ENCODE results near the gene SHKBP1.
"Not testable (repeated sequence)": the region's sequence is repeated elsewhere in the genome, so short reads cannot be mapped to it uniquely, and the experiment has no call there.

Gene SHKBP1

DNA sequence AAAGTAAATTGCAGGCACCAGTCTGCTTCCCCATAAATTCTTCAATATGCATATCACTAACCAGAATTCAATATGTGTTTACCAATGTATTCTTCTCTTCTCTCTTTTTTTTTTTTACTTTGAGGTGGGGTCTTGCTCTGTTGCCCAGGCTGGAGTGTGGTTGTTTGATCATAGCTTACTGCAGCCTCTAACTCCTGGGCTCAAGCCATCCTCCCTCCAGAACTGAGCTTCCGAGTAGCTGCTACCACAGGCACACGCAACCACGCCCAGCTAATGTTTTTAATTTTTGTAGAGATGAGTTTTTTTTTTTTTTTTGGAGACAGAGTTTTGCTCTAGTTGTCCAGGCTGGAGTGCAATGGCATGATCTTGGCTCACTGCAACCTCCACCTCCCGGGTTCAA, 41.3 kb downstream of the SHKBP1 start:
- no peak for DNase-seq (ENCODE audit: low read depth)

DNA sequence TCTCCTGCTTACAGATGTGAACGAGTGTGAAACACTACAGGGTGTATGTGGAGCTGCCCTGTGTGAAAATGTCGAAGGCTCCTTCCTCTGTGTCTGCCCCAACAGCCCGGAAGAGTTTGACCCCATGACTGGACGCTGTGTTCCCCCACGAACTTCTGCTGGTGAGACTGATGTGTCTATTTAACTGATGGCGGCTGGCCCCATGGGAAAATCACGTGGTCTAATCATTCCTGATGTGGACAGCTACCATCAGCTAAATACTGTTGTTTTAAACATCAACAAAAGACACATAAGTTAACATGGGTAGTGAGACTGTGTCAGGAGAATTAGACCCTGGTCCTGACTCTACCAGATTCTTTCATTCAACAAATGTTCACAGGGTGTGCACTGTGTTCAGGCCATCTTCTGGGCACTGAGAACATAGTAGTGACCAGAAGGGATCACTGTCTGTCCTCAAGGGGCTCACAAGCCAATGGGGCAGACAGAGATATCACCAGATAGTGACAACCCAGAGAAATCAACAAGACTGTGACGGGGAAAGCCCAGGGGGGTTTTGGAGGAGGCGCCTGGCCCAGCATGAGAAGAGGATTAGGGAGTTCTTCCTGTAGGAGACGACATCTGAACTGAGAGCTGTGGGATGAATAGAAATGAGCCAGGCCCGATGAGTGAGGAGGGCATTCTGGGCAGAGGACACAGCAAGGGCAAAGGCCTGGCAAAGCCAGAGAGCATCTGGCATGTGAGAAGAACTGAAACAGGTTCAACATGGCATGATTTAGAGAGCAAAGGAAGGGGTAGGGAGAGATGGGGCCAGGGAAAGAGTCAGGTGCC, 42.9 kb downstream of the SHKBP1 start:
- no peak for DNase-seq (ENCODE audit: low read depth)

DNA sequence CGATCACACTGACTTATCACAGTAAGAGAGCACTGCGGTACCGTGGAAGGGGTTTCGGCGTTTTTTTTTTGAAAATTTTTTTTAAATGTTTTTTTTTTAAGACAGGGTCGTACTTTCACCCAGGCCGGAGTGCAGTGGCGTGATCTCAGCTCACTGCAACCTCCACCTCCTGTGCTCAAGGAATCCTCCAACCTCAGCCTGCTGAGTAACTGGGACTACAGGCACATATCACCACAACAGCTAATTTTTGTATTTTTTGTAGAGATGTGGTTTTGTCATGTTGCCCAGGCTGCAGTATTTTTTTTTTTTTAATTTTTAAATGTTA, 43.5 kb downstream of the SHKBP1 start:
- no peak for DNase-seq (ENCODE audit: low read depth)

DNA sequence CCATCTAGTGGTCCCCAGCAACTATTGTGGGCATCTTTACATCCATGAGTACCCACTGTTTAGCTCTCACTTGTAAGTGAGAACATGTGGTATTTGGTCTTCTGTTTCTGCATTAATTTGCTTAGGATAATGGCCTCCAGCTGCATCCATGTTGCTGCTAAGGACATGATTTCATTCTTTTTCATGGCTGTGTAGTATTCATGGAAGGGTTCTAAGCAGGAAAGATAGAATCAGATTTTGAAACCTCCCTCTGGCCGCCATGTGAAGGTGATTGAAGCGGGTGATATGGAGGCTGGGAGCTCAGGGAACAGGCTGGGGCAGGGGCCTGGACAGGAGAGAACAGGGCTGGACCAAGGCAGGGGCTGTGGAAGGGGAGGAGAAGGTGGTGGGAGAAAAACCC, 44.6 kb downstream of the SHKBP1 start:
- DNase-seq (ENCODE audit: low read depth) = no peak

DNA sequence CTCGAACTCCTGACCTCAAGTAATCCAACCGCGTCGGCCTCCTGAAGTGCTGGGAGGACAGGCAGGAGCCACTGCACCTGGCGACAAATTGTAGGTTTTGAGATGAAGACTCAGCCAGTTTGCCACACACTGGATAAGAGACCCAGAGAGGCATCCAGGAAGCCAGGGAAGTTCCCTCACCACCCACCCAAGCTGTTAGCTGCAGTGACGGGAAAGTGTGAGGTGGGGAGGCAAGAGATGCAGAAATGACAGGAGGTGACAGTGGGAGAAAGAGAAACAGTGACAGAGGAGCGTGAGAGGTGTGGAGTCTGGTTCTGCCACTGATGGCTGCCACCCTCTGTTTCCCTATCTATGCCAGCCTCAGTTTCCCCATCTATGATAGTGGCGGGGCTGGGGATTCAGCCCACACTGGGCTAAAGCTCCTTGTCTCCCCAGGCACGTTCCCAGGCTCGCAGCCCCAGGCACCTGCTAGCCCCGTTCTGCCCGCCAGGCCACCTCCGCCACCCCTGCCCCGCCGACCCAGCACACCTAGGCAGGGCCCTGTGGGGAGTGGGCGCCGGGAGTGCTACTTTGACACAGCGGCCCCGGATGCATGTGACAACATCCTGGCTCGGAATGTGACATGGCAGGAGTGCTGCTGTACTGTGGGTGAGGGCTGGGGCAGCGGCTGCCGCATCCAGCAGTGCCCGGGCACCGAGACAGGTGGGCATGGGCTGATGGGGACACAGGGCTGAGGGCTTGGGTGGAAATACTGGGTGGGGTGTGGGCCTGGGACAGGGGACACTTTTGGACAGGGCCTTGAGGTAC, 45.5 kb downstream of the SHKBP1 start:
- no peak for DNase-seq (ENCODE audit: low read depth)

DNA sequence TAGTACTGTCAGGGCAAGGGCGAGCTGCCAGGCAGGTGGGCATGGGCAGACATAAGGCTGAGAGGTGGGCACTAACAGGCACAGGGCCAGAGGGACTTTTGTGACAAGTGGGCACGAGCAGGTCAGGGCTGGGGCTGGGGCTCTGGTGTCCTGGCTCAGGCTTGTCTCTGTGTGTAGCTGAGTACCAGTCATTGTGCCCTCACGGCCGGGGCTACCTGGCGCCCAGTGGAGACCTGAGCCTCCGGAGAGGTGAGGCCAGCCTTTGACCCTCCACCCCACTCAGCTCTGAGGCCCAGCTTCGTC, 46.1 kb downstream of the SHKBP1 start:
- no peak for DNase-seq (ENCODE audit: low read depth)

DNA sequence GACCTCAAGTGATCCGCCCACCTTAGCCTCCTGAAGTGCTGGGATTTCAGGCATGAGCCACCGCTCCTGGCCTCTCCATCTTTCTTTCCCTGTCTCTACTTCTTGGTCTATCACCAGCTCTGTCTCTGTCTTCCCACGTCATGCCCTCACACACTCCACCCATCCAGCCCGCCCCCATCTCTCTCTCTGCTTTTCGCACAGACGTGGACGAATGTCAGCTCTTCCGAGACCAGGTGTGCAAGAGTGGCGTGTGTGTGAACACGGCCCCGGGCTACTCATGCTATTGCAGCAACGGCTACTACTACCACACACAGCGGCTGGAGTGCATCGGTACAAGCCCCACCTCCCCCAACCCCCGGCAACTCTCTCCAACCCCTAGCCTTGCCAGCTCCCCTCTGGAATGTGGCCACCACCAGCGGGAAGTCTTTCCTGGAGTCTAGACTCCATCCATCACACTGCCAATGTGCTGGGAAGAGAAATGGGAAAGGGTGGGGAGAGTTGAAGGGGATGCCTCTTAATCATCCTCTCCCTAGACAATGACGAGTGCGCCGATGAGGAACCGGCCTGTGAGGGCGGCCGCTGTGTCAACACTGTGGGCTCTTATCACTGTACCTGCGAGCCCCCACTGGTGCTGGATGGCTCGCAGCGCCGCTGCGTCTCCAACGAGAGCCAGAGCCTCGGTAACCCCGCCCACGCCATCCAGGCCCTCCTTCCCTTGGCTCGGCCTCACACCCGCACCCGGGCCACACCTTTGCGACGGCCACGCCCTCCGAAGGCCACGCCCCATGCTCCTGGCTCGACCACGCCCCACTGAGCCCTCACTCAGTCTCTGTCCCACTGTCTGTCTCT, 47.0 kb downstream of the SHKBP1 start:
- peak; percentile 23 for DNase-seq (ENCODE audit: low read depth)

DNA sequence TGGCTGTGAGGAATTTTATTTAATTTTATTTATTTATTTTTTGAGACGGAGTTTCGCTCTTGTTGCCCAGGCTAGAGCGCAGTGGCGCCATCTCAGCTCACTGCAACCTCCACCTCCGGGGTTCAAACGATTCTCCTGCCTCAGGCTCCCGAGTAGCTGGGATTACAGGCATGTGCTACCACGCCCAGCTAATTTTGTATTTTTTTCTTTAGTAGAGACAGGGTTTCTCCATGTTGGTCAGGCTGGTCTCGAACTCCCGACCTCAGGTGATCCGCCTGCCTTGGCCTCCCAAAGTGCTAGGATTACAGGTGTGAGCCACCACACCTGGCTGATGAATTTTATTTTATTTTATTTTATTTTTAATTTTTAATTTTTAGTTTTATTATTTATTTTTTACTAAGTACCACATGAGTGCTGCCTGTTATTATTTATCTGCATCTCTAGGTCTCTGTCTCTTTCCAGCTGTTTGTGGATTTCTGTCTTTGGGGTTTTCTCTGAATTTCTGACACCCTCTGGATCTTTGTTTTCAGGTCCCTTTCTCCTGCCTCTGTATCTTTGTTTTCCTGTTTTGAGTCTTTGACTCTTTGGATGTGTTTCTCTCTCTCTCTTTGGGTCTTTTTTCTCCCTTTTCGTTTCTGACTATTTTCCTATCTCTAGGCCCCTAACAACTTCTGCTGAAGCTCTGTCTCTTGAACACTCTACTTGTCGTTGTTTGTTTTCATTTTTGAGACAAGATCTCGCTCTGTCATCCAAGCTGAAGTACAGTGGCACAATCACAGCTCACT, 47.9 kb downstream of the SHKBP1 start:
- not testable (repeated sequence) for DNase-seq (ENCODE audit: low read depth)

DNA sequence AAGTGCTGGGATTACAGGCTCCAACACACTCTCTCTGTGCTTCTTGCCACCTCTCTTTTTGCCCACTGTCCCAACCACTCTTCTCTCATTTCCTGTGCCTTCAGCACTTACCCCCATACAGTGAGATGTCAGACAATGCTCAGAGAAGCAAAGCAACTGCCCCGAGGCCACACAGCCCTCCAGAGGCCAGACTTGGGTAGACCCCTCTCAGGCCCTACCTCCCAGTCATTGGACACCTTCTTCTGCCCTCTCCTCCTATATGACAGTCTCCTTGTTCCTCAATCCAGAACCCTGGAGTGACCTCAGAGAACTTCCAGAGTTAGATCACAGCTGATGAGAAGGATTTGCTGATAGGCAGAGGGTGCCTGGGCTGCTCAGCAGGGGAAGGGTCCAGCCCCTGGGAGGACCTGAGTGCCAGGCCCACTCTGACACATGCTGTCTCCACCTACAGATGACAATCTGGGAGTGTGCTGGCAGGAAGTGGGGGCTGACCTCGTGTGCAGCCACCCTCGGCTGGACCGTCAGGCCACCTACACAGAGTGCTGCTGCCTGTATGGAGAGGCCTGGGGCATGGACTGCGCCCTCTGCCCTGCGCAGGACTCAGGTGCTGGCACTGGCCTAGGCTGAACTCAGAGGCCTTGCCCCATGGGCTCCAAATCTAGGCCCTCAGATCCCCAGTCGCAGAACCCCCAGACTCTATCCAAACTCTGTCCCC, 48.9 kb downstream of the SHKBP1 start:
- no peak for DNase-seq (ENCODE audit: low read depth)

DNA sequence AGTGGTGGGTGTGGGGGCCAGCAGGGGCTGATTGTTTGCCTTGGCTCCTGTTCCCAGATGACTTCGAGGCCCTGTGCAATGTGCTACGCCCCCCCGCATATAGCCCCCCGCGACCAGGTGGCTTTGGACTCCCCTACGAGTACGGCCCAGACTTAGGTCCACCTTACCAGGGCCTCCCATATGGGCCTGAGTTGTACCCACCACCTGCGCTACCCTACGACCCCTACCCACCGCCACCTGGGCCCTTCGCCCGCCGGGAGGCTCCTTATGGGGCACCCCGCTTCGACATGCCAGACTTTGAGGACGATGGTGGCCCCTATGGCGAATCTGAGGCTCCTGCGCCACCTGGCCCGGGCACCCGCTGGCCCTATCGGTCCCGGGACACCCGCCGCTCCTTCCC, 50.2 kb downstream of the SHKBP1 start:
- DNase-seq (ENCODE audit: low read depth) = no peak

DNA sequence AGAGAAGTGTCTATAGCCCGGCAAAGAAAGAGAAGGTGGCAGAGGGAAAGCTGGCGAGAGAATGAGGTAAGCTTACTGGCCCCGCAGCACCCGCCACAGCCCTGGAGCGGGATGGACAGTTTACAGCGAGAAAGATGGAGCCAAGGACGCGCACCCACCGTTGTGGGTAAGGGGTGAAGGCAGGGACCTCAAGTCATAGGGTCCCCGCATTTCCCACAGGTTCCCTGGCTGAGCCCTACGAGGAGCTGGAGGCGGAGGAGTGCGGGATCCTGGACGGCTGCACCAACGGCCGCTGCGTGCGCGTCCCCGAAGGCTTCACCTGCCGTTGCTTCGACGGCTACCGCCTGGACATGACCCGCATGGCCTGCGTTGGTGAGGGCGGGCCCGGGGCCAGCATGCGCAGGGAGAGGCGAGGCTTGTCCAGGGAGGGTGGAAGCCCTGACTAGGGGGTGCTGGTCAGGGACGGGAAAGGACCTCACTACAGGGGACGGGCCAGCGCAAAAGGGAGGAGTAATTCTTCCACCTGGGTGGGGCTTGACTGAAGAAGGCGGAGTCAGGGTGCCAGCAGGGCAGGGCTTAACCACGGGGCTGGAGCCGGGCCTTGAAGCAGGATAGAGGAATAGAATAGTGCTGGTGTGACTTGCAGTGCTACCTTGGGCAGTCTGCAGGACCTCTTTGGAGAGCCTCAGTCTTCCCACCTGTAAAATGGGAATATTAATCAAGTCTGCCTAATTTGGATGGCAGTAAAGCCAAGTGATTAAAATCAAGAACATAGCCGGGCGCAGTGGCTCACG, 51.0 kb downstream of the SHKBP1 start:
- DNase-seq (ENCODE audit: low read depth) = no peak

DNA sequence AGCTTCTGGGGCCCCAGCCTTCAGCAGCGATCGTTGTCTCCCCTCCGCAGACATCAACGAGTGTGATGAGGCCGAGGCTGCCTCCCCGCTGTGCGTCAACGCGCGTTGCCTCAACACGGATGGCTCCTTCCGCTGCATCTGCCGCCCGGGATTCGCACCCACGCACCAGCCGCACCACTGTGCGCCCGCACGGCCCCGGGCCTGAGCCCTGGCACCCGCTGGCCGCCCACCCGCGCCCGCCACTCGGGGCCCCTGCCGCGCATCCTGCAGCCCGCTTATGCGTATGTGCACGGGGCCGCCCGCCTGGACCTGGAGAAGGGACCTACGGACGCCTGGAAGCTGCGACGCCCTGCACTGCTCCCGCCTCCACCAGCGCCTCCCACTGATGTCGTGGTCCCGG, 52.7 kb downstream of the SHKBP1 start:
- no peak for DNase-seq (ENCODE audit: low read depth)

DNA sequence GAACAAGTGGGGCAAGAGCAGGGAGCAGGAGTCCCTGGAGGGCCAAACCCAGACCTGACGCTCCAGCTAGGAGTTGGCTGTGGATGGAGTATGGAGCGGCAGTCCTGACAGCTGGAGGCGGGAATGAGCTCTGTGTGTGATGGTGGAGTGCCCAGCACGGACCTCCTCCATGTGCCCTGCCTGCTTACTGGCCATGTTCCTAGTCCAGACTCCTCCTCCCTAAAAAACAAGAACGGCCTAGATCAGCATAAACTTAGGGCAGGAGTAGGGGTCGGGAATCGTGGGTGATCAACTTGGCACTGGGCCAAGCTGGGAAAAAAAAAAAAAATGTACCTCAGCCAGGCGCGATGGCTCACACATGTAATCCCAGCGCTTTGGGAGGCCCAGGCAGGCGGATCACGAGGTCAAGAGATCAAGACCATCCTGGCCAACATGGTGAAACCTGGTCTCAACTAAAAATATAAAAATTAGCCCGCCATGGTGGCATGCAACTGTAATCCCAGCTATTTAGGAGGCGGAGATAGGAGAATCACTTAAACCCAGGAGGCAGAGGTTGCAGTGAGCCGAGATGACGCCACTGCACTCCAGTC, 54.0 kb downstream of the SHKBP1 start:
- no peak for DNase-seq (ENCODE audit: low read depth)

DNA sequence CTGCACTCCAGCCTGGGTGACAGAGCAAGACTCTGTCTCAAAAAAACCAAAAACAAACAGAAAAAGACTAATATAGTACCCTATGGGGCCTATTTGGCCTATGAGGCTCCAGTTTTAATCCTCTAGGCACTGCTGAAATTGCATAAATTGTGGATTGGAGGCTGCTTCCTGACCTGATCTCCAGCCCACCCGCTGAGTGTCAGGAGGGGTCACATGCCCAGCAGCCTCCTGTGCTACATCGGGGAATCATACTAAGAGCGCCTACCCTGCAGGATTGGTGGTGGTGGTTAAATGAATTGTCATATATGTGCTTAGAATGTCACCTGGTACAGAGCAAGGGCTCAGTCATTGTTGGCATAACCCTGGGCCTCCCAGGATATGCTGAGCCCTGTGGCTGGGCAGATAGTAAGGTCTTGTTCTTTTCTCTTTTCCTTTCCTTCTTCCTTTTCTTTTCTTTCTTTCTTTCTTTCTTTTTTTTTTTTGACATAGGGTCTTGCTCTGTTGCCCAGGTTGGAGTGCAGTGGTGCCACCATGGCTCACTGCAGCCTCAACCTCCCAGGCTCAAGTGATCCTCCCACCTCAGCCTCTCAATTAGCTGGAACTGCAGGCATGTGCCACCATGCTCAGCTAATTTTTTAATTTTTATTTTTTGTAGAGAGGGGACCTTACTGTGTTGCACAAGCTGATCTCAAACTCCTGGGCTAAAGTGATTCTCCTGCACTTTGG, 55.8 kb downstream of the SHKBP1 start:
- no peak for DNase-seq (ENCODE audit: low read depth)

DNA sequence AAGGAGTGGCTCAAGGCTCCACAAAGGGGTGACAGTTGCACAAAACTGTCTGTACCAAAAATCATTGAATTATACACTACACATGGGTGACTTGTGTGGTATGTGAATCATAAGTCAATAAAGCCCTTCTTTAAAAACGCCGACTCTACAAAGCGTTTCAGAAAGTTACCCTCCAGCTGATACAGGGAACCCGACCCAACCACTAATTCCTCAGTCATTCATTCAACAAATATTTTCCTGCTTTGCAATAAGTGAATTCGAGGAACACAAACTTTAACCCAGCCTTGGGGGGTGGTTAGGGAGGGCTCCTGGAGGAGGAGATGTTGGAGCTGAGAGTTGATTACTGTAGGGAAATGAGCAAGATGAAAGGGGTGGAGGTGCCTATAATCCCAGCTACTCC, 56.5 kb downstream of the SHKBP1 start:
- DNase-seq (ENCODE audit: low read depth) = peak; percentile 59

DNA sequence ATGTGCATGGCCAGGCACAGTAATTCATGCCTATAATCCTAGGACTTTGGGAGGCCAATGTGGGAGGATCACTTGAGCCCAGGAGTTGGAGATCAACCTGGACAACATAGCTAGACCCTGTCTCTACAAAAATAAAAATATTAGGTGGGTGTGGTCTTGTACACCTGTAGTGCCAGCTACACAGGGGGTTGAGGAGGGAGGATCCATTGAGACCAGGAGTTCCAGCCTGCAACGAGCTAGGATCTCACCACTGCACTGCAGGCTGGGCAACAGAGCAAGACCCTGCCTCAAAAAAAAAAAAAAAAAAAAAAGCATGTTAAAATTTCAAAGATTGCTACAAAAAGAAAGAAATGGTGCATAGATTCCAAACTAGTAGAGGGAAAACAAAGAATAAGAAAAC, 61.7 kb downstream of the SHKBP1 start:
- no peak for DNase-seq (ENCODE audit: low read depth)

DNA sequence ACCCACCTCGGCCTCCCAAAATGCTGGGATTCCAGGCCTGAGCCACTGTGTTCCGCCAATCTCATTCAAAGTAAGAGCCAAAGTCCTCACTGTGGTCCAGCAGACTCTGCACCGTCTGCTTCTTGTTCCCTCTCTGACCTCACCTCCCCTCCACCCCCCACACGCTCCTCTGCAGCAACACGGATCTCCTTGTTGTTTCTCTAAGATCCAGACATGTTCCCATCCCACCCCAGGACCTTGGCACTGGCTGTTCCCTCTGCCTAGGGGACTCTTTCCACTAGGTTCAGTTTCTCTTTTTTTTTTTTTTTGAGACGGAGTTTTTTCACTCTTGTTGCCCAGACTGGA, 62.9 kb downstream of the SHKBP1 start:
- no peak for DNase-seq (ENCODE audit: low read depth)

DNA sequence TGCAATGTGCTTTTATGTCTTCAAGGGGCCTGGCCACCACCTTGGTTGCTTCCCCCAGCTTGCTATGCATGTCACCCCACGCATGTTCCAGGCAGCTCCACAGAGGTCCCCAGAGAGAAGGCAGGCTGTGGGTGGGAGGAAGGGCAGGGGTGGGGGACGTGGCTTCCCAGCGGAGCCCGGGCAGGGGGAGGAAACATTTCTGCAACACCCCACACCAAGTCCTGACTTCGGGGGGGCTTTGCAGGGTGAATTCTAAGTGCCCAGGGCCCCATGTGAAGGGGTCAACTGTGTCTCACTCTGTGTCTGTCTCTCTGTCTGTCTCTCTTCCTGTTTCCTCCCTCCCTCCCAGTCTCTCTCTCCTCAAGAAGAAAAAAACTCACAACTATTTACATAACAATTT, 64.1 kb downstream of the SHKBP1 start:
- DNase-seq (ENCODE audit: low read depth) = no peak
